HG02970 (cell line): ENCODE results near the gene ZNF689.

Experiments
- ATAC-seq: cut with Tn5 transposase; IDR thresholded peaks from one replicate; pipeline ENCODE4 v1.9.1; 2021; ENCODE audit warnings: mild to moderate bottlenecking, moderate library complexity, moderate number of reproducible peaks; ENCODE audit not compliant: unreplicated experiment, low FRiP score

Gene ZNF689

DNA sequence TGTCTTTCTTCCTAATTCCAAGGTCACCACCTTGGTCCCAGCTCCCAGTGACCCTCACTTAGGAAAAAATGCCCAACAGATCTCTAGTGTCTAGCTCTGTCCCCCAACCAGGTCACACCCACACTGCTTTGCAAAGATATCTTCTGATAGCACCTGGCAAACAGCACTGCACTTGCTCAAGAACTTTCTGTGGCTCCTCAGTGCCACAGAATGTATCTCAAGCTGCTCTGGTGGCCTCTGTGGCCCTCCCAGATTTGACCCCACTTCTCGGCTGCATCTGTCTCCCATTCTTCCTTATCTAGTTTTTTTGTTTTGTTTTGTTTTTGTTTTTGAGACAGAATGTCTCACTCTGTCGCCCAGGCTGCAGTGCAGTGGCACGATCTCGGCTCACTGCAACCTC is 43.7 kb downstream of the ZNF689 start:
- no peak for ATAC-seq

DNA sequence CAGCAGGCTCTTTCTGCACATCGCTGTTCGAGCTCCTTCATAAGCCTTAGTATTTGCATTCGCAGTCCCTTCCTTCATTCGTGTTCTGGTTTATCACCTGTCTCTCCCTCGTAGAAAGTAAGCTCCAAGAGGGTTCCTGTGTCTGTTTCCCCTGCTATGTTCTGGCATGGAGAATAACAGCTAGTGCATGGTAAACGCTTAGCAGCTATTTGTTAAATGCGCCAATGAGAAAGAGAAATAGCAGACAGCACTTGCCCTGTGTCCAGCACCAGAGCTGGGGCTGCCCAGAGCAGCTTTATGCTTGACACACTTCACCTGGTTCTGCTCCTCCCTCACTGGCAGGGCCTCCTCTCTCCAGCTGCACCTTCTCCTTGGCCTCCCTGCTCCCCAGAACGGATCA is 44.2 kb downstream of the ZNF689 start:
- ATAC-seq, result no peak

DNA sequence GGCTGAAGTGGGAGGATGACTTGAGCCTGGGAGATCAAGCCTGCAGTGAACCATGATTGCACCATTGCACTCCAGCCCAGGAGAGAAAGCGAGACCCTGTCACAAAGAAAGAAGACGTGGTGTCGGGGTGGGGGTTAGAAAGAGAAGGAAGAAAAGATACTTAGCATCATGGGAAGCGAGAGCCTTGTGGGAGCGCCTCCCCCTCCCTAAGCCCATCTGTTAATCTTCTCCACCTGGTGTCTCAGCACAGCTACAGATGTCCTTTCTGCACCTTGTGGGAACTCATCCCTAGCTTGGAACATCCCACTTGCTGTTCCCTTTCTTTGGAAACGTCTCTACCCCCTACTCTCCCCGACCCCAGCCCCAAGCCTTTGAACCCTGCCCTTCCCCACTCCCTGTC is 44.7 kb downstream of the ZNF689 start:
- no peak for ATAC-seq

DNA sequence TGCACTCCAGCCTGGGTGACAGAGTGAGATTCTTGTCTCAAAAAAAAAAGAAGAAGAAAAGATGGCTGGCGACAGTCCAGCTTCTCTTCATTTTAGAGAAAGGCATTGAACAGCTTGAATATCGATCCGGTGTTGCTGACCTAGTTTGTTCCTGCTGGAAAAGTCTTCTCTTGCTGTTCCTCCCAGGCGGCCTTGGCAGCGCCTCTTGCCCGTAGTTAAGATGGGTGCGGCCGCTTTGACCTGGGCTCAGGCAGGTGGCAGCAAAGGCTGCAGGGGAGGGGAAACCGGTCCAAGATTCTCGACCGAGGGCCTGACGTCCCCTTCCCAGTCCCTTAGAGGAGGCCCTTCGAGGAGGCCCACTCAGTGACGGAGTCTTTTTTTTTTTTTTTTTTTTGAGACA is 48.2 kb downstream of the ZNF689 start:
- no peak for ATAC-seq

DNA sequence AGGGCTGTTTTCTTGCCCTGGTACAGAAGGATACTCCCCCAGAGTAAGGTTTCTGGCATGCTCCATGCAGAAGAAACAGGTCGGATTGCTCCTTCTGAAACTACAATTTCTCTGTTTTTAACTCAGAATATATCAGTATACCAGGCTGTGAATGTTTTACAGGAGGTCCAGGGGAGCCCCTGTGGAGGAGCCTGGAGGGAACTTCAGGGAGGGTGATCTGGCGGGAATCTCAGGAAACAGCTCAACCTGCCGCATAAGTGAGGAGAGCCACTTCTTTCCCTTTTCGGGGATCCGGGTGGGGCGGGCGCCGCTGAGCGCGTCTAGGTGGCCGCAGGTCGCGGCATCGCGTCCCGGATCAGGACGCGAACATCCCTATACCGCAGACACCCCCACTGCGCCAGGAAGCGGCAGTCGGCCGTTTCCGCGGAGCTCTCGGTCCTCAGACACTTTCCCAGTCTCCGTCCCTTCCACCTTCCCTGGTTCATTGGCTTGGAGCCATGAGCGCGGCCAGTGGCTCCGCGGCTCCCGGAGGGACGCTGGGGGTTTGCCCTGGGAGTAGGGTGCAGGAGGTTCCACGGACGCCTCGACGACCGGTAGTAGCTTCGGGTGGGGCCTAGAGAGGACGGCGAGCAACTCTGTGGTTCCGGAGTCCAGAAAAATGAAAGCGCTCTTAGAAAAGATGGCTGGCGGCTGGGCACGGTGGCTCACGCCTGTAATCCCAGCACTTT is 48.9 kb downstream of the ZNF689 start:
- no peak for ATAC-seq

DNA sequence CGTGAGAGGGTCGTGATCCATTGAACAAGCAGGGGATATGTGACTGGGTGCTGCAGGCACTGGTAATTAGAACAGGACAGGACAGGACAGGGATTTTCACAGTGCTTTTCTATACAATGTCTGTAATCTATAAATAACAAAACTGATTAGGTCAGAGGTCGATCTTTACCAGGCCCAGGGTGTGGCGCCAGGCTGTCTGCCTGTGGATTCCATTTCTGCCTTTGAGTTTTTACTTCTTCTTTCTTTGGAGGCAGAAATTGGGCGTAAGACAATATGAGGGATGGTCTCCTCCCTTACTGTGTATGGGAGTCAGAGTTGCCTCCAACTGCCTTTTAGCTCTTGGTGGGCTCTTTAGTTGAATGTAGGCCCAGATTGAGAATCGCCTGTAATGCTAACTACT is 50.5 kb downstream of the ZNF689 start:
- ATAC-seq, result no peak

DNA sequence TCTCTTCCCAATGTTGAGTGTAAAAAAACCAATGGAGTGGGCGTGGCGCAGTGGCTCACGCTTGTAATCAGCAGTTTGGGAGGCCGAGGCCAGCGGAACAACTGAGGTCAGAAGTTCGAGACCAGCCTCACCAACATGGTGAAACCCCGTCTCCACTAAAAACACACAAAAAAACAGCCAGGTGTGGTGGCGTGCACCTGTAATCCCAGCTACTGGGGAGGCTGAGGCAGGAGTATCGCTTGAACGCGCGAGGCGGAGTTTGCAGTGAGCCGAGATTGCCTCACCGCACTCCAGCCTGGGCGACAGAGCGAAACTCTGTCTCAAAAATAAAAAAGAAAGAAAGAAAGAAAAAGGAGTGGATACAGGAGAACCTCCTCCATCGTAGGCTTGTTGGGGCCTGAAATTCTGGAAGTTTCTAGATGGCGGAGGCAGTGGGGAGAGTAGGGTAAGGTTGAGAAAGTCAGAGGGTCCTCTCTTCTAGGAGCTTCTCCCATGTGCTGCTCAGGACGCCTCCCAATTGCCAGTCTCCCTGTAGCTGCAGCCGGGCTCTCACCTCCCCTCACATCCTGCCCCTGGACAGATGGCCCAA is 51.3 kb downstream of the ZNF689 start:
- no peak for ATAC-seq

DNA sequence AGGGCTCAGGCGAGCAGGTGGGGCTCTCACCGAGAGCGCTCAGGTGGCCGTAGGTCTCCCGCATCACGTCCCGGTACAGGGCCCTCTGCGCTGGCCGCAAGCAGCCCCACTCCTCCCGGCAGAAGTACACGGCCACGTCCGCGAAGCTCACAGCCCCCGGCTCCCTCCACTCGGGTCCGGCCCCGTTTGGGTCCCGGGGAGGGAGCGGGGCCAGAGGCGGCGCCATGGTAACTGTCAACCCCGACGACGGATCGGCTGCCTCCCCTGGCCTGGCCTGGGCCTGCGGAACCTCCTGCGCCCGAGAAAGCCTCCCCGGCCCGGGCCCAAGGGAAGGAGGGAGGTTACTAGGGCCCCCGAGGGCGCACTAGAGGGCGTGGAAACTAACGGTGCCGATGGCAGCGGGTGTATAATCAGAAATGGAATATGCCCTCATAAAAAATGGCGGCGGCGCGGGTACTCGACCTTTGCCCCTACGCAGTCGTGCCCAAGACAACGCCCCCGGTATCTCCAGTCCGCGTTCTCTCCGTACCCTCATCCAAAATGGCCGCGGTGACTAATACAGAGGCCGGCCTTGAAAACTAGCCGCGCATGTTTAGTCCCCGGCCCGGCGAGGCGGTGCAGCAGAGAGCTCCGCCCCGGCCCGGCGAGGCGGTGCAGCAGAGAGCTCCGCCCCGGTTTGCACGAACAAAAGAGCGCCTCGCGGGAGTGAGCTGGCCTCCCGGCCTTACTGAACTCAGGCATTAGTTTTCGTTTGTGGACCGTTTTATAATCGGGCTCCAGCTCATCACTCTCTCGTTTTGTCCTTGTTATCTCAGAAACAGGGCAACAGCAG is 52.0 kb downstream of the ZNF689 start, which contains the start of gene ZNF764:
TSS of gene ZNF764 (minus strand) at position 418 of the 832 bp plus-strand sequence. CDS start at position 226, 192 bp downstream.
- peak; percentile 82 for ATAC-seq

DNA sequence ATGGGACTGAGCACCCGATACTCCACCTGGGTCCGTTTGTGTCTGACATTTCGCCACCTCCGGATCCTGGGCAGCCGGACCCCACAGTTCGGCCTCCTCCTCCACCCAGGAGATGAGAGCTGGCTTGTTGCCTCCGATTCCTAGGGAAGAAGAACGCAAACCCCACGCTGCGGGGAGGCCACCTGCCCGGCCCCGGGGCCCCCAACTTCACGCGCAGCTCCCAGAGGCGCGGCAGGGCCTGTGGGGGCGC is 52.6 kb downstream of the ZNF689 start:
- ATAC-seq, result no peak

DNA sequence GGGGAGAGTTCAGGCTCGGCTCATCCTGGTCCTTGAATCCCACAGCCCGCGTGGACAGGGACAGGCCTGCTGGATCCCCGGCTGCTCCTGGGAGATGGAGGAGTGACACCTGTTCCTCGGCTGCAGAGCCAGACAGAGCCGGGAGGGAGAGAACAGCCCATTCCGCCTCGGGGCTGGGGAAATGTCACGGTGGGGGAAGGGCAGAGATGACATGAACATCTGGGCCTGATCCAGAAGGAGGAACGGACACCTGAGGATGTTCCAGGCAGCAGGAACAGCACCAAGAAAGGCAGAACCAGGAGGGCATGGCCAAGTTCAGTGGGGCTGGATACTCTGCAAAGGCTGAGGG is 54.1 kb downstream of the ZNF689 start:
- no peak for ATAC-seq

DNA sequence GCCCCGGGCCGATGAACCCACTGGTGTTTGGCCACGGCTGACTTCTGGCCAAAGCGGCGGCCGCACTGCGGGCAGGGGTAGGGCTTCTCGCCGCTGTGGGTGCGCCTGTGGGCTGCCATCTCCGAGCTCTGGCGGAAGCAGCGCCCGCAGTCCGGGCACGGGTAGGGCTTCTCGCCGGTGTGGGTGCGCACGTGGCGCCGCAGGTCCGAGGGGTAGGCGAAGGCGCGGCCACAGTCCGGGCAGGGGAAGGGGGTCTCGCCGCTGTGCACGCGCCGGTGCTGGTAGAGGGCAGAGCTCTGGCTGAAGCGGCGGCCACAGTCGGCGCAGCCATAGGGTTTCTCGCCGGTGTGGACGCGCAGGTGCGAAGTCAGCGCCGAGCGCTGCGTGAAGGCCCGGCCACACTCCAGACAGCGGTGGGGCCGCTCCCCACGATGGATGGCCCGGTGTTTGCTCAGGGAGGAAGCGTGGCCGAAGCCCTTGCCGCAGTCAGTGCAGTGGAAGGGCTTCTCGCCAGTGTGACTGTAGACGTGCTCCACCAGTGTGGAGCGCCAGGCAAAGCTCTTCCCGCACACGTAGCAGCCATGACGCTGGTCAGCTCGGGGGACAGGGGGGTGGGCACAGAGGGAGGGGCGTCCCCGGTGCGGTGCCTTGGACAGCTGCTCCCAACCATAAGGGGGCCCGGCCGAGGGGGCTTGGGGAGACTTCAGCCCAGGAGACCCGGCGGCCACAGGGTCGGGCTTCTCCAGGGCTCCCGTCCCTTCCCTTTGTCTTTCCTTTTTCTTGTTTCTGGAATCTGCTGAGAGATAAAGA is 54.7 kb downstream of the ZNF689 start:
- no peak for ATAC-seq

DNA sequence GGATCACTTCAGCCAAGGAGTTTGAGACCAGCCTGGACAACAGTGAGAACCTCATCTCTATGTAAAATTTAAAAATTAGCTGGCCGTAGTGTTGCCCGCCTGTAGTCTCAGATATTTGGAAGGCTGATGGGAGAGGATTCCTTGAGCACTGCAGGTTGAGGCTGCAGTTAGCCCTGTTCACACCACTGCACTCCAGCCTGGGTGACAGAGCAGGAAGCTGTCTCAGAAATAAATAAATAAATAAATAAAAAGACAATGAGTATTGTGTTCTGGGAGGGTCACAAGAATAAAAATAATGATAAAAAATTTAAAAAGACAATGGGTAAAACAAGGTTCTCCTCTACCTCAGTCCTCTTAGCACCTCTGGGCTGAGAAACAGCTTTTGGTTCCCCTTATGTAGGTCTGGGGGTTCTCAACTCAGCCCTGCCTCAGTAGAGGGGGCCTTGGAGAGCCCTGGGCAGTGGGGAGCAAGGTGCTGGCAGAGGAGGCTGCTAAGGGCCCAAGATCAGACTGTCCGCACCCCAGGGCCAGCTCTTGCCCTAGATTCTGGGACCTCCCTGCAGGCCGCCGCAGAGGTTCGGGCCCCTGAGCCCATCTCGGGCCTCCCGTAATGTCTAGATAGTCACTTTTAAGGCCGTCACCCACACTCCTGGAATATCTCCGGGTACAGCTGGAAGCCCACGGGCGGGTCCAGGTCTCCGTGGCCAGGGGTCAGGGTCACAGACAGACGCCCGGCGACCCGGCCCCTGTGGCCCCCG is 55.5 kb downstream of the ZNF689 start:
- no peak for ATAC-seq

DNA sequence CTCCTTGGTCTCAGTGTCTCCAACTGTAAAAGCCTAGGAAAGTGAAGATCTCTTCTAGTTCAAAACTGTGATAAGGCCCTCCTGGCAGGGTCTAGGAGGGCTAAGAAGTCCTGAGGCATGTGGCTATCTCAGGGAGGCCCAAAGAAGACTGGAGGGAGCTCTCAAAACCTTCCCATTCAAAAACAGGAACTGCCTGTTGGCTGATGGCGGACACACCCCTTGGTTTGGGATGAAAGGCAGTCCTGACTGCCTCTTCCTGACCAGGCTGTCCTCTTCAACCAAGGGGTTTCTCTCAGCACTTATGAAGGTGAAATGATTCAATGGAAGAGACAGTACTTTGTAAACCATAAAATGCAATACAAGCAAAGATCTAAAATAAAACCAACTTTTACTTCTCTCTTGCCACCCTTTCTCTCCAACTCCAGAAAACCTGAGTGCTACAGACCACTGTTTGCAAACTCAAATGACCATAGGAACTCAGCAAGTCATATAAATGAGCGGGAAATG is 56.7 kb downstream of the ZNF689 start:
- no peak for ATAC-seq

DNA sequence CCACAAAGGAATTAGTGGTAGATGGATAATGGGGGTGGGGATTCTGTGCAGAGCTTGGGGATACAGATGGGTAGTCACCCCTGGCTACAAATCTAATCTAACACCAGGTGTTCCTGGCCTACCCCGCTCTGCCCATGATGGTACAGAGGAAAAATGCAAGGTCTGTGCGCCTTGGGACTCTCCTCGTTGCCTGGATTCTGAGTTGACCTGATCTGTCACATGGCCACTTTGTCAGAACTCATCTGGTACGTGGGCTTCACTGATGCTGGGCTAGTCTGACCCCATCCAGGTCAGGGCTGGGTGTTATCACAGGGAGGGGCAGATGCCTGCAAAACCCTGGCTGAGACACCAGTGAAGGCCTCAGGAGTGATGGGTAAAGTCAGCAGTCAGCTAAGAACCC is 57.2 kb downstream of the ZNF689 start:
- ATAC-seq, result no peak
